ENCODE data around the gene PCDHGB4.

- no peak for TF ChIP-seq CTCF (conservative IDR thresholded peaks at IDR 0.05; ENCODE audit: low read depth, low read length)
- no peak for TF ChIP-seq POLR2A (IDR thresholded peaks at IDR 0.05; ENCODE audit: low read depth, low read length)
- no peak for TF ChIP-seq FOS (IDR thresholded peaks at IDR 0.05; ENCODE audit: low read depth, low read length)
- TF ChIP-seq, protein P1, sequence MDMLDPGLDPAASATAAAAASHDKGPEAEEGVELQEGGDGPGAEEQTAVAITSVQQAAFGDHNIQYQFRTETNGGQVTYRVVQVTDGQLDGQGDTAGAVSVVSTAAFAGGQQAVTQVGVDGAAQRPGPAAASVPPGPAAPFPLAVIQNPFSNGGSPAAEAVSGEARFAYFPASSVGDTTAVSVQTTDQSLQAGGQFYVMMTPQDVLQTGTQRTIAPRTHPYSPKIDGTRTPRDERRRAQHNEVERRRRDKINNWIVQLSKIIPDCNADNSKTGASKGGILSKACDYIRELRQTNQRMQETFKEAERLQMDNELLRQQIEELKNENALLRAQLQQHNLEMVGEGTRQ (IDR thresholded peaks at IDR 0.05; ENCODE audit: low read depth, low read length): no peak
- TF ChIP-seq MXI1 (IDR thresholded peaks at IDR 0.05; ENCODE audit: borderline replicate concordance, low read depth, low read length): no peak
- no peak for TF ChIP-seq CEBPB (IDR thresholded peaks at IDR 0.05; ENCODE audit: low read depth, low read length)
- TF ChIP-seq SMC3 (IDR thresholded peaks at IDR 0.05; ENCODE audit: low read depth, low read length): no peak
Observed at GRCh38 chr5:141345327-141345726, 42.2 kb upstream of the PCDHGB4 start.
